T-cell (primary cell): ENCODE results near the gene NAP1L5. TPM values are rescaled to one million over a fixed set of nuclear protein-coding genes. Genes with fewer than 3 reads are reported as not detected.
A peak's percentile ranks its signal among the peaks of the same experiment; 100 is the strongest.

Experiments
- ATAC-seq, 4 experiments: fragments of 200-7000 bp in 3 of 4; fragments of 150-1000 bp in 1 of 4; cut with Tn5 transposase; replicated peaks in 1 of 4; 1 replicate in 3 of 4; 2 replicates in 1 of 4; pipeline ENCODE4 v1.10.0; 2021; ENCODE audit warnings: moderate library complexity in 3 of 4, mild to moderate bottlenecking in 2 of 4, moderate number of reproducible peaks in 1 of 4
- CTCF ChIA-PET, 2 donors: fragments of 300-600 bp; sonication (Branson Sonifier 250); formaldehyde crosslinking; loops; one replicate each; lab custom pipeline; 2022; ENCODE audit warnings: antibody characterized with exemption in 2 of 2; lab: Charles Lee
- POLR2A ChIA-PET, 2 donors: fragments of 300-600 bp; sonication (Branson Sonifier 250); formaldehyde crosslinking; loops; one replicate each; lab custom pipeline; 2022; ENCODE audit warnings: antibody characterized with exemption in 2 of 2; lab: Charles Lee
- DNase-seq, 35 experiments: peaks; one replicate each; pipeline versions ENCODE4 v3.0.0 to v3.0.0-alpha.2; 2013 to 2023
- H3K27ac ChIP-seq: one replicate; pipeline ENCODE4 v1.5.1; 2013; ENCODE audit warnings: low read length
- H3K27me3 ChIP-seq, 2 experiments: replicated peaks in 1 of 2; 1 replicate in 1 of 2; 2 replicates in 1 of 2; pipeline versions ENCODE4 v1.6.1 to v1.7.0; 2013; ENCODE audit warnings: low read length in 1 of 2, mixed read lengths in 1 of 2; ENCODE audit not compliant: control insufficient read depth in 2 of 2, insufficient read depth in 2 of 2; ENCODE audit errors: extremely low read depth in 1 of 2
- H3K36me3 ChIP-seq, 2 donors: 1 replicate in 1 of 2; 2 replicates in 1 of 2; pipeline versions ENCODE4 v1.6.1 to v1.7.0; 2013; ENCODE audit warnings: low read length in 1 of 2; ENCODE audit not compliant: control insufficient read depth in 2 of 2, insufficient read depth in 1 of 2; ENCODE audit errors: extremely low read depth in 1 of 2
- H3K4me1 ChIP-seq, 2 experiments: 1 replicate in 1 of 2; 2 replicates in 1 of 2; pipeline versions ENCODE4 v1.6.1 to v1.7.0; 2013; ENCODE audit warnings: low read length in 2 of 2, mixed read lengths in 1 of 2; ENCODE audit not compliant: insufficient read depth in 2 of 2, control insufficient read depth in 1 of 2; ENCODE audit errors: extremely low read depth in 1 of 2
- H3K4me3 ChIP-seq, 2 donors: 1 replicate in 1 of 2; 2 replicates in 1 of 2; pipeline versions ENCODE4 v1.5.1 to v1.7.0; 2013; ENCODE audit warnings: mild to moderate bottlenecking in 2 of 2, low read length in 1 of 2, moderate library complexity in 1 of 2; ENCODE audit not compliant: control insufficient read depth in 1 of 2; ENCODE audit errors: extremely low read depth in 1 of 2
- H3K9me3 ChIP-seq: 2 replicates; pipeline ENCODE4 v1.7.0; 2013
- H3K27ac Mint-ChIP-seq, 2 donors: one replicate each; pipeline ENCODE4 v1.8.0; 2020 to 2021; ENCODE audit warnings: mild to moderate bottlenecking in 2 of 2, mixed read lengths in 2 of 2
- H3K27me3 Mint-ChIP-seq, 2 donors: one replicate each; pipeline ENCODE4 v1.8.0; 2021 to 2022; ENCODE audit warnings: mixed read lengths in 2 of 2
- H3K36me3 Mint-ChIP-seq: one replicate; pipeline ENCODE4 v1.8.0; 2021; ENCODE audit warnings: mixed read lengths
- H3K4me1 Mint-ChIP-seq, 3 donors: one replicate each; pipeline ENCODE4 v1.8.0; 2020 to 2022; ENCODE audit warnings: mixed read lengths in 3 of 3, mild to moderate bottlenecking in 1 of 3
- H3K4me3 Mint-ChIP-seq, 3 donors: one replicate each; pipeline ENCODE4 v1.8.0; 2020 to 2022; ENCODE audit warnings: mild to moderate bottlenecking in 3 of 3, mixed read lengths in 3 of 3, moderate library complexity in 3 of 3
- H3K9me3 Mint-ChIP-seq, 3 donors: one replicate each; pipeline ENCODE4 v1.8.0; 2020 to 2022; ENCODE audit warnings: mixed read lengths in 3 of 3
- WGBS: methylation state at CpG from one replicate; pipeline ENCODE4 v1.1.5; 2013; ENCODE audit warnings: missing lambda C conversion rate; ENCODE audit not compliant: insufficient coverage; 5-methylcytosine and 5-hydroxymethylcytosine counted together
- total RNA-seq, 35 experiments: library from RNA in 6 of 35; stranded (reverse) in 6 of 35; fragments of 120-200 nt in 1 of 35; gene quantifications; one replicate each; pipeline versions ENCODE4 v1.2.1 to v1.2.4 and lab custom pipeline; 2013 to 2026

Gene NAP1L5
- total RNA-seq, 5 donors from 2014 or later (not counting 1 experiment from before 2014, with no cell fraction given): 1.2 to 10.4 (median 2.3) TPM

- H3K36me3 ChIP-seq: peaks cover 11 to 66% of the 10 kb centered on the region in 2 donors
- POLR2A ChIA-PET: no interaction called here
- H3K36me3 Mint-ChIP-seq: peaks cover 66% of the 10 kb centered on the region
- DNase-seq: no peak
- no peaks in the 10 kb centered on the region for H3K27me3 ChIP-seq
- H3K4me3 Mint-ChIP-seq: no peak overlapping the region
- no peaks in the 10 kb centered on the region for H3K27me3 Mint-ChIP-seq
- peaks cover 0 to 5% (median 0%) of the 10 kb centered on the region in 3 donors for H3K4me1 Mint-ChIP-seq
- peaks cover 5% of the 10 kb centered on the region for H3K9me3 ChIP-seq
- no peak overlapping the region for H3K4me3 ChIP-seq
- no peak overlapping the region for H3K27ac ChIP-seq
- H3K27ac Mint-ChIP-seq: no peak overlapping the region
- CTCF ChIA-PET: no interaction called here
- no peaks in the 10 kb centered on the region for H3K4me1 ChIP-seq
- ATAC-seq: no peak
- peaks cover 11 to 22% (median 15%) of the 10 kb centered on the region in 3 donors for H3K9me3 Mint-ChIP-seq
- no CpG with 5 or more reads among the region's 1 CpG for WGBS
Measured at GRCh38 chr4:88719381-88719780, 21.8 kb upstream of the NAP1L5 start.

DNA sequence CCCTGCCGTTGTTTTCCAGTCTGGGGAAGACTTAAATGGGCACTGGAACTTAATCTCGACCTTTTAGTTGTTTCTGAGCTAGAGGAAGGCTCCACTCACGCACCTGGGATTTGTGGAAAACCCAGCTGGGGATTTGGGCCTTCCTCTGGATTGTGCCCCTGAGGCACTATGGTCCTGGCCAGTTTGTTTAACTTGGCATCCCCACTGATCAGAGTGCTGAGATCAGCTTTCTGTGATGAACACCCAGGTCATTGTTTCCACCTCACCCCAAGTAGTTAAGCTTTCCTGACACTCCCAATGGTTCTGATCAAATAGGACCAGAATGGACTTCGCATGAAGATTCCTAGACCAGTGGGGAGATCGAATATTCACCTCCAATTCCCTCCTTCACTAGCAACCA is 20.5 kb upstream of the NAP1L5 start:
- Mint-ChIP-seq H3K4me1 (peaks cover 0 to 8% (median 2%) of the 10 kb centered on the region in 3 donors), H3K36me3 (peaks cover 74% of the 10 kb centered on the region), H3K4me3 (no peak overlapping the region), H3K27ac (no peak overlapping the region), H3K9me3 (peaks cover 11 to 22% (median 18%) of the 10 kb centered on the region in 3 donors), H3K27me3 (no peaks in the 10 kb centered on the region)
- DNase-seq: no peak
- peaks cover 5% of the 10 kb centered on the region for H3K9me3 ChIP-seq
- peaks cover 5 to 59% of the 10 kb centered on the region in 2 donors for H3K36me3 ChIP-seq
- no peaks in the 10 kb centered on the region for H3K4me1 ChIP-seq
- 89% methylated on average over 3 of the region's 5 CpGs for WGBS
- ChIA-PET CTCF (interaction anchor here in 1 of 2 donors (1.0 kb wide), 1 partner anchor 12 kb away, joined by 3 read pairs; no protein-coding TSS in a partner anchor), POLR2A (interaction anchor here in 1 of 2 donors (1.0 kb wide), 1 partner anchor 8 kb away, joined by 3 read pairs; no protein-coding TSS in a partner anchor)
- no peak overlapping the region for H3K4me3 ChIP-seq
- ATAC-seq: no peak
- no peak overlapping the region for H3K27ac ChIP-seq
- no peaks in the 10 kb centered on the region for H3K27me3 ChIP-seq

- WGBS: no CpG with 5 or more reads among the region's 1 CpG
- Histone ChIP-seq H3K27ac (no peak overlapping the region), H3K4me3 (no peak overlapping the region), H3K27me3 (no peaks in the 10 kb centered on the region), H3K36me3 (peaks cover 11 to 46% of the 10 kb centered on the region in 2 donors), H3K9me3 (peaks cover 5% of the 10 kb centered on the region), H3K4me1 (no peaks in the 10 kb centered on the region)
- peaks cover 0 to 8% (median 2%) of the 10 kb centered on the region in 3 donors for H3K4me1 Mint-ChIP-seq
- H3K27ac Mint-ChIP-seq: peak overlapping the region in 1 of 2 donors; percentile 68
- DNase-seq (no peak), ATAC-seq (no peak)
- H3K36me3 Mint-ChIP-seq: peaks cover 88% of the 10 kb centered on the region
- H3K4me3 Mint-ChIP-seq: no peak overlapping the region
- no peaks in the 10 kb centered on the region for H3K27me3 Mint-ChIP-seq
- H3K9me3 Mint-ChIP-seq: peaks cover 13 to 27% (median 22%) of the 10 kb centered on the region in 3 donors
- POLR2A ChIA-PET: interaction anchor here in 1 of 2 donors (0.6 kb wide), 1 partner anchor 9 kb away, joined by 4 read pairs; no protein-coding TSS in a partner anchor
- CTCF ChIA-PET: interaction anchor here in 1 of 2 donors (0.7 kb wide), 1 partner anchor 318 kb away, joined by 3 read pairs; no protein-coding TSS in a partner anchor
Measured at GRCh38 chr4:88713782-88714181, 16.2 kb upstream of the NAP1L5 start.

- Mint-ChIP-seq H3K27ac (no peak overlapping the region), H3K4me1 (peaks cover 0 to 8% (median 2%) of the 10 kb centered on the region in 3 donors), H3K27me3 (no peaks in the 10 kb centered on the region), H3K9me3 (peaks cover 3 to 9% (median 7%) of the 10 kb centered on the region in 3 donors), H3K36me3 (peaks cover 85% of the 10 kb centered on the region), H3K4me3 (no peak overlapping the region)
- ChIA-PET CTCF (no interaction called here), POLR2A (no interaction called here)
- DNase-seq (no peak), ATAC-seq (no peak)
- Histone ChIP-seq H3K4me3 (no peak overlapping the region), H3K27ac (no peak overlapping the region), H3K36me3 (peaks cover 6 to 53% of the 10 kb centered on the region in 2 donors), H3K27me3 (no peaks in the 10 kb centered on the region), H3K4me1 (no peaks in the 10 kb centered on the region), H3K9me3 (no peaks in the 10 kb centered on the region)
- no CpG with 5 or more reads among the region's 1 CpG for WGBS
Measured at GRCh38 chr4:88709989-88710388, 12.4 kb upstream of the NAP1L5 start.

- Histone ChIP-seq H3K27ac (no peak overlapping the region), H3K27me3 (no peaks in the 10 kb centered on the region), H3K36me3 (peaks cover 8 to 64% of the 10 kb centered on the region in 2 donors), H3K4me1 (no peaks in the 10 kb centered on the region), H3K4me3 (no peak overlapping the region), H3K9me3 (no peaks in the 10 kb centered on the region)
- ATAC-seq (no peak), DNase-seq (no peak)
- POLR2A ChIA-PET: no interaction called here
- peaks cover 0 to under 1% (median 0%) of the 10 kb centered on the region in 3 donors for H3K9me3 Mint-ChIP-seq
- CTCF ChIA-PET: interaction anchor here in 1 of 2 donors (0.9 kb wide), 1 partner anchor 11 kb away, joined by 3 read pairs; no protein-coding TSS in a partner anchor
- H3K4me1 Mint-ChIP-seq: no peaks in the 10 kb centered on the region
- H3K36me3 Mint-ChIP-seq: peaks cover 76% of the 10 kb centered on the region
- no peak overlapping the region for H3K4me3 Mint-ChIP-seq
- H3K27ac Mint-ChIP-seq: no peak overlapping the region
- H3K27me3 Mint-ChIP-seq: no peaks in the 10 kb centered on the region
- WGBS: 90% methylated on average over 8 of the region's 9 CpGs
Measured at GRCh38 chr4:88706574-88706973, 8.9 kb upstream of the NAP1L5 start.

DNA sequence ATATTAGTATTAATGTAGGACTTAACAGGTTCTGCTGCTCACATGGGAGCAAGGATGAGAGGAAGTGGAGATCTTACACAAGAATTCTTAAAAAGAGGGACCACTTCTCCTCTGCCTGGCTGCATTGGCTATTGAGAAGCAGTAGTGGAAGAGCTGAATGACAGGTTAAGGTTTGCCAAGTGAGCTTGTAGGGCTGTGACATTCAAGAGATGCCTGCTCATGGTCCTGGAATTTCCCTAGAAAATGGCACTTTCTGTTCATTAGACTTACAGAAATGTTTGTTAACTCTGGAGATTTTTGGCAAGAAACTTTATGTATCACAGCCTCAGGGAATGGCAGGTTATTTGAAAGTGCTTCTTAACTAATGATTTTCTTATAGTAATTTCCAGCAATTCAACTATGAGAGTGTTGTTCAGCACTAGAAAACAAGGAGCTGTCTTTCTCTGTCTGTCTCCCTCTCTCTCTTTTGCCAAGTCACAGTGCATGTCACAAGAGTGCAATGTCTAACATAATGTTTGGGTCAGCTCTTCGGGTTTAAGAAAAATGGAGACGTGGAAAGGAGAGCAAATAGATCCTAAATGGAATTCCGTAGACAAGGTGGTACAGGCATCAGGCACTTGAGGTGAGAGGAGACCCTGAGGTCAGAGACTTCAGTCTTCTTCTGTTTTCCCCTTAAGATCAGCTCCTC is 8.3 kb upstream of the NAP1L5 start:
- Mint-ChIP-seq H3K9me3 (no peaks in the 10 kb centered on the region), H3K36me3 (peaks cover 75% of the 10 kb centered on the region), H3K27me3 (no peaks in the 10 kb centered on the region), H3K27ac (no peak overlapping the region), H3K4me1 (no peaks in the 10 kb centered on the region), H3K4me3 (no peak overlapping the region)
- ChIA-PET CTCF (interaction anchor here in 1 of 2 donors (0.6 to 0.9 kb wide), 2 partner anchors 12 to 239 kb away, joined by 3 read pairs; no protein-coding TSS in a partner anchor), POLR2A (interaction anchor here in 1 of 2 donors (0.5 kb wide), 1 partner anchor 322 kb away, joined by 4 read pairs; no protein-coding TSS in a partner anchor)
- H3K27me3 ChIP-seq: no peaks in the 10 kb centered on the region
- WGBS: no CpG with 5 or more reads among the region's 3 CpGs
- ATAC-seq (no peak), DNase-seq (no peak)
- no peaks in the 10 kb centered on the region for H3K9me3 ChIP-seq
- H3K4me3 ChIP-seq: no peak overlapping the region
- H3K4me1 ChIP-seq: no peaks in the 10 kb centered on the region
- no peak overlapping the region for H3K27ac ChIP-seq
- H3K36me3 ChIP-seq: peaks cover 5 to 60% of the 10 kb centered on the region in 2 donors
